Measurements from ENCODE around the gene NAA10. TPM values are rescaled to one million over a fixed set of nuclear protein-coding genes. Genes with fewer than 3 reads are reported as not detected.
A peak's percentile ranks its signal among the peaks of the same experiment; 100 is the strongest.

NAA10 gene
- total and polyA plus RNA-seq, 11 donors: 52.5 to 221 (median 91.5) TPM

DNA sequence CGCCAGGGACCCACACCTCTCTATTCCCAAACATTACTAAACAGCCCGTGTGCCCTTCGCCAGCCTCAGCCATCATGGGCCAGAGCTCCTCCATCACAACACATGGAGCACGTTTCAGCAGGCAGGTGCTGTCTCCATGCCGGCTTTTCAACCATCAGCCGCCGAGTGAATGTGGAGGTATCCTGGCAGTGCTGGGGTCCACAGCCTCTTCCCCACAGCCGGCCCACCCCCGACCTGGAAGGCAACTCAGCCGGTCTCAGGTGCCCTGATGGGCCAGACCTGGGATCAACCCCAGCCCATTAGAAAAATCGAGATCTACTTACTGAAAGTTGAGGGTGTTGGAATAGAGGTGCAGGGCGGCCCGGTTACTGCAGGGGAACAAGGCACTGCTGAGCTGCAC, 3.1 kb downstream of the NAA10 start:
- H3K4me3 ChIP-seq: no peak overlapping the region
- no peaks in the 10 kb centered on the region for H3K27me3 ChIP-seq
- peaks cover 0 to 50% (median 15%) of the 10 kb centered on the region in 12 donors for H3K4me1 ChIP-seq
- H3K9me3 ChIP-seq: no peaks in the 10 kb centered on the region
- WGBS, 4 donors: 86 to 95% (median 94%) methylated on average over 13 of the region's 13 CpGs
- H3K36me3 ChIP-seq: peaks cover 0 to 41% (median 19%) of the 10 kb centered on the region in 9 donors
- no peak for DNase-seq
- intact Hi-C loops (cut with DNase I): no loop called here
- ATAC-seq: no peak
- no peak for TF ChIP-seq POLR2A (IDR thresholded peaks at IDR 0.05)
- TF ChIP-seq, protein P1, sequence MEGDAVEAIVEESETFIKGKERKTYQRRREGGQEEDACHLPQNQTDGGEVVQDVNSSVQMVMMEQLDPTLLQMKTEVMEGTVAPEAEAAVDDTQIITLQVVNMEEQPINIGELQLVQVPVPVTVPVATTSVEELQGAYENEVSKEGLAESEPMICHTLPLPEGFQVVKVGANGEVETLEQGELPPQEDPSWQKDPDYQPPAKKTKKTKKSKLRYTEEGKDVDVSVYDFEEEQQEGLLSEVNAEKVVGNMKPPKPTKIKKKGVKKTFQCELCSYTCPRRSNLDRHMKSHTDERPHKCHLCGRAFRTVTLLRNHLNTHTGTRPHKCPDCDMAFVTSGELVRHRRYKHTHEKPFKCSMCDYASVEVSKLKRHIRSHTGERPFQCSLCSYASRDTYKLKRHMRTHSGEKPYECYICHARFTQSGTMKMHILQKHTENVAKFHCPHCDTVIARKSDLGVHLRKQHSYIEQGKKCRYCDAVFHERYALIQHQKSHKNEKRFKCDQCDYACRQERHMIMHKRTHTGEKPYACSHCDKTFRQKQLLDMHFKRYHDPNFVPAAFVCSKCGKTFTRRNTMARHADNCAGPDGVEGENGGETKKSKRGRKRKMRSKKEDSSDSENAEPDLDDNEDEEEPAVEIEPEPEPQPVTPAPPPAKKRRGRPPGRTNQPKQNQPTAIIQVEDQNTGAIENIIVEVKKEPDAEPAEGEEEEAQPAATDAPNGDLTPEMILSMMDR (IDR thresholded peaks at IDR 0.05): no peak
- H3K27ac ChIP-seq: no peak overlapping the region

DNA sequence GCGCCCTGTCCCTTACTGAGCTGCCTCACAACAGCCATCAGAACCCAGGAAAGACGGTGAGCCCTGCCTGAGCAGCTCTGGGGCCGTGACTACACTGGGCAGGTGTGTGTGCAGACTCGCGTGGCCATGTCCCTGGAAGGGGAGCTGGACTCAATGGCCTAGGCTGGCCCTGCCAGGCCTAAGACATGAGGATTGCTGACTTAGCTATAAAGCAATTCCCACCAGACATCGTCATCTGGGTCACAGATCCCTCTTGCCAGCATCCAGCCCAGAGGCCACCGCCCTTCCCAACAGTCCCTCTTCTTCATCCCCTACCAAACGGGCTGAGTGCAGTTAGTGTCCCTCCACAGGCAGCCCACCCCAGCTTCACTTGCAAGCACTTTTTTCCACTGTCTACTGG, 3.7 kb downstream of the NAA10 start:
- DNase-seq (no peak), ATAC-seq (no peak)
- Histone ChIP-seq H3K27ac (no peak overlapping the region), H3K9me3 (no peaks in the 10 kb centered on the region), H3K4me3 (no peak overlapping the region), H3K4me1 (peaks cover 0 to 56% (median 20%) of the 10 kb centered on the region in 12 donors), H3K27me3 (peaks cover 0 to 3% (median 0%) of the 10 kb centered on the region in 9 donors), H3K36me3 (peaks cover 0 to 41% (median 19%) of the 10 kb centered on the region in 9 donors)
- no peak for TF ChIP-seq POLR2A (IDR thresholded peaks at IDR 0.05)
- TF ChIP-seq, protein P1 (IDR thresholded peaks at IDR 0.05): no peak
- intact Hi-C loops (cut with DNase I): no loop called here
- WGBS, 4 donors: 88 to 95% (median 89%) methylated on average over 8 of the region's 8 CpGs

DNA sequence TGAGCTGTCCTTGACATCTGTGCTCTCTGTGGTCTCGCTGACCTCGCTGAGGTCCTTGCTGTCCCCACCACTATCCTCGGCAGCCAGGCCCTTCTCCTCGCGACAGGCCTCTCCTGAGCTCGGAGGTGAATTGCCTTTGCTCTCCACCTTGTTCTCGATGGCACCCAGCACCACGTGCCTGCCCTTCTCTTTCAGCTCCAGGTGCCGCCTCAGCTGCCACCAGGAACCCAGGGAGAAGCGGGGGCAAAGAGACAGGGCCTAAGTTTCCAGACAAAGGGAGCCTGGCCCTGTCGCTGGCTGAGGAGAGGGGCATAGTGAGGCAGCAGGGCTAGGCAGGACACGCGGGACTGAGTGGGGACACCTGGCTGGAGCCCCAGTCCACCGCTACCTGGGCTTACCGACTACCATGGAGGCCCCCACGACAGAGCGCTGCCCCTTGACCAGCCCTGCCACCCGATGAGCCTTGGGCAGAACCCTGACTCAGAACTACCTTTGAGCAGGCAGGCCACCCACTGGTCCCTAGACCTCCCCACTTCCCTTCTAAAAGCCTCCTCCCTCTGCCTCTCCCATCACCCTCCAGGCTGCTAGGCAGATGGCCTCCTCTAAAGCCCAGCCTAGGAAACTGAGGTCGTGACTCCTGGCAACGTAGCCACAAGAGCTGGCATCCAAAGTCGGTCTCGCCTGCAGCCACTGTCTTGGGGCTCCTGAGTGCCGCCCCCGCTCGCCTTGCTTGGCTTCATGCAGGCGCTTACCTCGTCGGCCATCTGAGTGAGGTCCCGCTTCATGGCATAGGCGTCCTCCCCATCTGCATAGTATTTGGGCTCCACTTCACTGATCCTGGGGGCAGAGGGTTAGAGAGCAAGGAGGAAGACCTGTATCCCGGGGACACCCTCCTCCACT, 4.6 kb downstream of the NAA10 start:
- peaks cover 0 to 41% (median 19%) of the 10 kb centered on the region in 9 donors for H3K36me3 ChIP-seq
- peaks cover 0 to 7% (median 0%) of the 10 kb centered on the region in 9 donors for H3K27me3 ChIP-seq
- DNase-seq (no peak), ATAC-seq (no peak)
- intact Hi-C loops (cut with DNase I): no loop called here
- no peak overlapping the region for H3K4me3 ChIP-seq
- 83 to 89% (median 88%) methylated on average over 28 to 31 of the region's 31 CpGs for WGBS, 4 donors
- peaks cover 0 to 63% (median 22%) of the 10 kb centered on the region in 12 donors for H3K4me1 ChIP-seq
- TF ChIP-seq, protein P1 (IDR thresholded peaks at IDR 0.05): no peak
- no peak for TF ChIP-seq POLR2A (IDR thresholded peaks at IDR 0.05)
- H3K27ac ChIP-seq: peak overlapping the region in 9 of 12 donors; percentile 32 to 100 (median 75)
- H3K9me3 ChIP-seq: no peaks in the 10 kb centered on the region

DNA sequence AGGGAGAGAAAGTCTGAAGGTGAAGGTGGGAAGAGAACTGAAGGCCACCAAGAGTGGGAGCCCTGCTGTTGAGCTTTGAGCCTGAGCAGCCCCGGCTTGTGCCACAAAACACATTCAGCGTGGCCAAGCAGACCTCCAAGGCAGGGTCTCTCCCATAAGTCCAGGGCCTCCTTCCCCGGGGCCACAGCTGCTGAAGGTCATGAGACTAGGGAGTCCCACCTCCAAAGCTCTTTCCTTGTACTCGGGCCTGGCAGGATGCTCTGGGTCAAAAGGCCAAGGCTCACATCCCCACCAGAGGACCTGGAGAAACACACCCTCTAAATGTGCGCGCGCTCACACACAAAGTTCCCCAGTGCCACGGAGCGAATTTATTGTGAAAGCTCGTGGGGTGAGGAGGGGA, 5.3 kb downstream of the NAA10 start:
- peaks cover 0 to 12% (median 0%) of the 10 kb centered on the region in 9 donors for H3K27me3 ChIP-seq
- H3K36me3 ChIP-seq: peaks cover 0 to 41% (median 19%) of the 10 kb centered on the region in 9 donors
- ATAC-seq (no peak), DNase-seq (no peak)
- intact Hi-C loops (cut with DNase I): loop anchor here in 5 of 10 donors (2.0 to 10.0 kb wide), 5 partner anchors 17 to 205 kb away; partner anchors contain the start of genes IDH3G (in 3 of the 5), SSR4 (in 3 of the 5), ABCD1 (in 1 of the 5) and BCAP31 (in 1 of the 5)
- no peaks in the 10 kb centered on the region for H3K9me3 ChIP-seq
- peak overlapping the region in 11 of 12 donors; percentile 32 to 100 (median 75) for H3K27ac ChIP-seq
- no peak for TF ChIP-seq POLR2A (IDR thresholded peaks at IDR 0.05)
- TF ChIP-seq, protein P1 (IDR thresholded peaks at IDR 0.05): no peak
- peaks cover 0 to 61% (median 21%) of the 10 kb centered on the region in 12 donors for H3K4me1 ChIP-seq
- peak overlapping the region in 2 of 12 donors; percentile 3 to 26 for H3K4me3 ChIP-seq
- WGBS, 4 donors: 70 to 79% (median 78%) methylated on average over 7 to 10 of the region's 10 CpGs

Measured in heart left ventricle (tissue), 16 donors.